K562 (cell line): ENCODE results near the gene KCTD19.

Experiments used
- CHD2 ChIP-seq: IDR thresholded peaks from 2 replicates; pipeline ENCODE4 v1.6.1; 2011; ENCODE audit warnings: low read depth, low read length
- HSF4 ChIP-seq: fragments of 250-450 bp; sonication (Bioruptor Pico); IDR thresholded peaks from 2 replicates; pipeline ENCODE4 v2.1.2; 2022; ENCODE audit warnings: mild to moderate bottlenecking, moderate library complexity, borderline replicate concordance
- MAFK ChIP-seq: IDR thresholded peaks from 2 replicates; pipeline ENCODE4 v1.6.1; 2011; ENCODE audit warnings: low read length, improper control_type of control experiment
- MYNN ChIP-seq, 2 experiments: sonication (generic); formaldehyde crosslinking in 1 of 2; IDR thresholded peaks; 2 replicates each; pipeline versions ENCODE4 v1.5.0 to v1.6.1; 2016 to 2020; ENCODE audit warnings: antibody characterized with exemption in 1 of 2, missing genetic modification reagents in 1 of 2
- RFX7 ChIP-seq: fragments of 250-450 bp; sonication (Bioruptor Pico); IDR thresholded peaks from 2 replicates; pipeline ENCODE4 v1.5.1; 2021; ENCODE audit warnings: mild to moderate bottlenecking
- TAF1 ChIP-seq: IDR thresholded peaks from 2 replicates; pipeline ENCODE4 v1.6.1; 2011; ENCODE audit warnings: mild to moderate bottlenecking, low read length, moderate library complexity; ENCODE audit not compliant: insufficient read depth, control insufficient read depth, severe bottlenecking; ENCODE audit errors: extremely low read depth
- TAL1 ChIP-seq: fragments of 450-650 bp; IDR thresholded peaks from 2 replicates; pipeline ENCODE4 v1.6.1; 2016; ENCODE audit warnings: mild to moderate bottlenecking
- TRIM24 ChIP-seq, 2 experiments: fragments of 450-650 bp; IDR thresholded peaks; 2 replicates each; pipeline ENCODE4 v1.6.1; 2016
- ZNF274 ChIP-seq: IDR thresholded peaks from 2 replicates; pipeline ENCODE4 v1.6.1; 2011; ENCODE audit warnings: low read depth, mild to moderate bottlenecking, low read length, moderate library complexity, borderline replicate concordance
- ZNF589 ChIP-seq: fragments of 200-800 bp; sonication (Bioruptor generic); IDR thresholded peaks from 2 replicates; pipeline ENCODE4 v1.6.1; 2016; ENCODE audit warnings: low read depth, missing genetic modification characterization, missing compliant biosample characterization
- TF ChIP-seq, protein P1 (sequence below), 3 experiments: IDR thresholded peaks in 2 of 3; conservative IDR thresholded peaks in 1 of 3; 2 replicates each; pipeline ENCODE4 v1.5.1; 2011 to 2012; ENCODE audit warnings: low read length in 3 of 3, mild to moderate bottlenecking in 3 of 3, control low read depth in 2 of 3, improper control_type of control experiment in 1 of 3, inconsistent platforms in 1 of 3, low read depth in 1 of 3, mixed read lengths in 1 of 3, moderate library complexity in 1 of 3; ENCODE audit not compliant: insufficient read depth in 2 of 3
- TF ChIP-seq, protein P2 (sequence below): sonication (generic); formaldehyde crosslinking; IDR thresholded peaks from 2 replicates; pipeline ENCODE4 v1.8.1; 2023; ENCODE audit warnings: mild to moderate bottlenecking, missing genetic modification reagents

DNA sequence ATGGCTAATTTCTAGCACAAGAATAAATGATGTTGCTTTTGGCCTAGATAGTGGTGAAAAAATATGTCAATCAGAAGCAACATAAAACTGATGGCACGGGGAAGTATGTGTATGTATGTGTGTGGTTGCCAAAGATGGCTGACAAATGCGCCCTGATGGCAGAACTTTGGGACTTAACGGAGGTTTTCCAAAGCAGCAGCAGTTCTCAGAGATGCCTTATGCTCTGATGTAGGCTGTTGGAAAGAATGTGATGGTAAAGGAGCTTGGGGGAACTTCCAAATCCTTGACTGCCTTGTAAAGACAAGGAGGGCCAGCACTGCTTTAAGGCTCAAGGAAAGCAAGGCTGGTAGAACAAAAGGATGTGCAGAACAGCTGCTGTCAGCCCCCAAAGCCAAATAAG, 16.0 kb downstream of the KCTD19 start:
- TF ChIP-seq RFX7 (CRISPR knock-in tag) (no peak), HSF4 (CRISPR knock-in tag) (no peak), TAL1 (no peak), MYNN (IDR thresholded peaks at IDR 0.05) (no peak), MYNN (CRISPR knock-in tag; IDR thresholded peaks at IDR 0.05) (no peak), MAFK (no peak), ZNF589 (CRISPR knock-in tag) (no peak), CHD2 (no peak), TRIM24 (IDR thresholded peaks at IDR 0.05) (no peak), TAF1 (no peak), ZNF274 (no peak)
- TF ChIP-seq, protein P1, sequence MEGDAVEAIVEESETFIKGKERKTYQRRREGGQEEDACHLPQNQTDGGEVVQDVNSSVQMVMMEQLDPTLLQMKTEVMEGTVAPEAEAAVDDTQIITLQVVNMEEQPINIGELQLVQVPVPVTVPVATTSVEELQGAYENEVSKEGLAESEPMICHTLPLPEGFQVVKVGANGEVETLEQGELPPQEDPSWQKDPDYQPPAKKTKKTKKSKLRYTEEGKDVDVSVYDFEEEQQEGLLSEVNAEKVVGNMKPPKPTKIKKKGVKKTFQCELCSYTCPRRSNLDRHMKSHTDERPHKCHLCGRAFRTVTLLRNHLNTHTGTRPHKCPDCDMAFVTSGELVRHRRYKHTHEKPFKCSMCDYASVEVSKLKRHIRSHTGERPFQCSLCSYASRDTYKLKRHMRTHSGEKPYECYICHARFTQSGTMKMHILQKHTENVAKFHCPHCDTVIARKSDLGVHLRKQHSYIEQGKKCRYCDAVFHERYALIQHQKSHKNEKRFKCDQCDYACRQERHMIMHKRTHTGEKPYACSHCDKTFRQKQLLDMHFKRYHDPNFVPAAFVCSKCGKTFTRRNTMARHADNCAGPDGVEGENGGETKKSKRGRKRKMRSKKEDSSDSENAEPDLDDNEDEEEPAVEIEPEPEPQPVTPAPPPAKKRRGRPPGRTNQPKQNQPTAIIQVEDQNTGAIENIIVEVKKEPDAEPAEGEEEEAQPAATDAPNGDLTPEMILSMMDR (IDR thresholded peaks at IDR 0.05 in 2 of 3, conservative IDR thresholded peaks at IDR 0.05 in 1 of 3; ENCODE audit: insufficient read depth in 2 of 3, low read depth in 1 of 3, low read length in 3 of 3), result no peak
- TF ChIP-seq, protein P2, sequence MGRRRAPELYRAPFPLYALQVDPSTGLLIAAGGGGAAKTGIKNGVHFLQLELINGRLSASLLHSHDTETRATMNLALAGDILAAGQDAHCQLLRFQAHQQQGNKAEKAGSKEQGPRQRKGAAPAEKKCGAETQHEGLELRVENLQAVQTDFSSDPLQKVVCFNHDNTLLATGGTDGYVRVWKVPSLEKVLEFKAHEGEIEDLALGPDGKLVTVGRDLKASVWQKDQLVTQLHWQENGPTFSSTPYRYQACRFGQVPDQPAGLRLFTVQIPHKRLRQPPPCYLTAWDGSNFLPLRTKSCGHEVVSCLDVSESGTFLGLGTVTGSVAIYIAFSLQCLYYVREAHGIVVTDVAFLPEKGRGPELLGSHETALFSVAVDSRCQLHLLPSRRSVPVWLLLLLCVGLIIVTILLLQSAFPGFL (CRISPR knock-in tag), result no peak
